ENCODE measurements around the gene ZNF697. TPM values are rescaled to one million over a fixed set of nuclear protein-coding genes. Genes with fewer than 3 reads are reported as not detected.

ZNF697 gene
- total RNA-seq, 5 donors from 2014 or later (not counting 1 experiment from before 2014, with no cell fraction given) = 0.06 to 0.16 (median 0.09) TPM; not detected in 2

DNA sequence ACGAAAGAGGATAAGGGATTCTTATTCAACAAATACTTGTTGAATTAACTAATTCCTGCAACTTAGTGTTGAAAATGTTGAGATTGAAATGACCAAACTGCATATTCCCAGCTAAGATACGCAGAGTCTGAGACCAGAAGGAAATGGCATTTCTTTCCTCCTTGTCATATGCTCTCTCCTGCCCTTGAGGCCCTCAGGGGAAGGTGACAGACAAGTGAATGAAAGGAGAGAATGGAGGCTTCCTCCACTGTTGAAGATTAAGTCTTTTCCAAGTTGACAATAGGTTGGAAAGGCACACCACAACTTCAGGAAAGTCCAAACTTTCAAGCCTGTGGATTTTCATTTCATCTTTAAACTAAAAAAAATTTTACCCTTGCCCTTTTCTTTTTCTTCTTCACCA lies 3.1 kb upstream of the ZNF697 start:
- H3K27ac Mint-ChIP-seq = no peak overlapping the region

GRCh38 chr1:119648620-119649004 lies 546 bp upstream of the ZNF697 start:
- Mint-ChIP-seq H3K4me1 (peaks cover 0 to 7% (median 5%) of the 10 kb centered on the region in 3 donors), H3K27ac (no peak overlapping the region), H3K9me3 (no peaks in the 10 kb centered on the region), H3K36me3 (no peaks in the 10 kb centered on the region), H3K4me3 (peak overlapping the region in 2 of 3 donors; percentile 48 to 55), H3K27me3 (peaks cover 63 to 67% of the 10 kb centered on the region in 2 donors)
- POLR2A ChIA-PET = no interaction called here
- DNase-seq (no peak), ATAC-seq (replicated peaks in 1 of 4) (no peak)
- H3K4me1 ChIP-seq (ENCODE audit: control insufficient read depth in 1 of 2, extremely low read depth in 1 of 2, insufficient read depth in 2 of 2, low read length in 2 of 2) = peaks cover 0 to 13% of the 10 kb centered on the region in 2 experiments
- H3K27ac ChIP-seq (ENCODE audit: low read length) = no peak overlapping the region
- peaks cover 22 to 27% of the 10 kb centered on the region in 2 experiments for H3K27me3 ChIP-seq (replicated peaks in 1 of 2; ENCODE audit: control insufficient read depth in 2 of 2, extremely low read depth in 1 of 2, insufficient read depth in 2 of 2, low read length in 1 of 2)
- H3K4me3 ChIP-seq (ENCODE audit: control insufficient read depth in 1 of 2, extremely low read depth in 1 of 2, low read length in 1 of 2) = peak overlapping the region in 1 of 2 donors; percentile 80
- 0% methylated on average over 3 of the region's 10 CpGs for WGBS (ENCODE audit: insufficient coverage)
- no peaks in the 10 kb centered on the region for H3K36me3 ChIP-seq (ENCODE audit: control insufficient read depth in 2 of 2, extremely low read depth in 1 of 2, insufficient read depth in 1 of 2, low read length in 1 of 2)
- CTCF ChIA-PET = interaction anchor here in 1 of 2 donors (0.7 kb wide), 1 partner anchor 30 kb away, joined by 4 read pairs; no protein-coding TSS in a partner anchor
- no peaks in the 10 kb centered on the region for H3K9me3 ChIP-seq

More for the DNA sequence above, 3.1 kb upstream of the ZNF697 start:
- Histone ChIP-seq H3K27ac (ENCODE audit: low read length) (no peak overlapping the region), H3K4me1 (ENCODE audit: control insufficient read depth in 1 of 2, extremely low read depth in 1 of 2, insufficient read depth in 2 of 2, low read length in 2 of 2) (peaks cover 0 to 13% of the 10 kb centered on the region in 2 experiments), H3K9me3 (no peaks in the 10 kb centered on the region), H3K36me3 (ENCODE audit: control insufficient read depth in 2 of 2, extremely low read depth in 1 of 2, insufficient read depth in 1 of 2, low read length in 1 of 2) (no peaks in the 10 kb centered on the region), H3K4me3 (ENCODE audit: control insufficient read depth in 1 of 2, extremely low read depth in 1 of 2, low read length in 1 of 2) (no peak overlapping the region), H3K27me3 (replicated peaks in 1 of 2; ENCODE audit: control insufficient read depth in 2 of 2, extremely low read depth in 1 of 2, insufficient read depth in 2 of 2, low read length in 1 of 2) (peaks cover 22 to 27% of the 10 kb centered on the region in 2 experiments)
- Mint-ChIP-seq H3K27me3 (peaks cover 58 to 61% of the 10 kb centered on the region in 2 donors), H3K4me3 (no peak overlapping the region), H3K4me1 (peaks cover 0 to 7% (median 5%) of the 10 kb centered on the region in 3 donors), H3K36me3 (no peaks in the 10 kb centered on the region), H3K9me3 (no peaks in the 10 kb centered on the region)
- ChIA-PET POLR2A (no interaction called here), CTCF (no interaction called here)
- ATAC-seq (replicated peaks in 1 of 4) (no peak), DNase-seq (no peak)
- no CpG with 5 or more reads among the region's 2 CpGs for WGBS (ENCODE audit: insufficient coverage)

GRCh38 chr1:119647228-119647733 lies 785 bp downstream of the ZNF697 start:
- Mint-ChIP-seq H3K9me3 (no peaks in the 10 kb centered on the region), H3K27me3 (peaks cover 57 to 66% of the 10 kb centered on the region in 2 donors), H3K36me3 (no peaks in the 10 kb centered on the region), H3K27ac (no peak overlapping the region), H3K4me3 (peak overlapping the region; percentile 14 to 55 (median 39)), H3K4me1 (peaks cover 0 to 7% (median 5%) of the 10 kb centered on the region in 3 donors)
- H3K36me3 ChIP-seq (ENCODE audit: control insufficient read depth in 2 of 2, extremely low read depth in 1 of 2, insufficient read depth in 1 of 2, low read length in 1 of 2) = no peaks in the 10 kb centered on the region
- POLR2A ChIA-PET = no interaction called here
- CTCF ChIA-PET = no interaction called here
- peaks cover 20 to 27% of the 10 kb centered on the region in 2 experiments for H3K27me3 ChIP-seq (replicated peaks in 1 of 2; ENCODE audit: control insufficient read depth in 2 of 2, extremely low read depth in 1 of 2, insufficient read depth in 2 of 2, low read length in 1 of 2)
- H3K4me3 ChIP-seq (ENCODE audit: control insufficient read depth in 1 of 2, extremely low read depth in 1 of 2, low read length in 1 of 2) = no peak overlapping the region
- ATAC-seq (replicated peaks in 1 of 4) (no peak), DNase-seq (no peak)
- 25% methylated on average over 10 of the region's 18 CpGs for WGBS (ENCODE audit: insufficient coverage)
- H3K27ac ChIP-seq (ENCODE audit: low read length) = no peak overlapping the region
- H3K9me3 ChIP-seq = no peaks in the 10 kb centered on the region
- peaks cover 0 to 13% of the 10 kb centered on the region in 2 experiments for H3K4me1 ChIP-seq (ENCODE audit: control insufficient read depth in 1 of 2, extremely low read depth in 1 of 2, insufficient read depth in 2 of 2, low read length in 2 of 2)

DNA sequence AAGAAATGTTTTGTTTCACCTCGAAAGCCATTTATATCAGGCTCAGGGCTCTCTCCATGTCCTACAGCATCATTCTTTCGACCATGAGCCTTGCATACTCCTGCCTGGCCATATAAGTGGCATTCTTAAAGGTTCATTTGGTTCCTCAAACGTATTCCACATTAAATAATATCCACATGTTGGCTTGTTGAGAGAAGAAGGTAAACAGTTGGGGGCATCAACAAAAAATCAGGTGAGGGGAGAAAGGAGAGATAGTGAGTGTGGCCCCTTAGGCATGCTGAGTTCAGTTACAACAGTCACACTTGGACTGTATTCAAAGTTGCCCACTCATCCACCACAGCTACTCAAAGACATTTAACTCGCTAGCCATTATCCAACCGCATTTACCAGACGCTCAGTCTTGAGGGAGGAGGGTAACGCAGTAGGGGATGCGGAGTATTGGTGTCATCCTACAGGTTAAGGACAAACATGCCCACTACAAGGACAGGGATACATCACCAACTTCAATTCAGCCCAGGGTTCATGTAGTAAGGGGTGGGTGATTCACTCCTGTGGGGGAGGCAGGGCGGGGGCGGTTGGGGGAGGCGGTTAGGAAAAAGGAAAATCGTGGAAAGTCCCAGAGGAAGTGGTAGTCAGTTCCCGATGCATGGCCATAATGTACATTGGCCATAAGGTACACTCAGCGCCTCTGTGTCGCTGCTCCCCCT lies 1.4 kb downstream of the ZNF697 start:
- Histone ChIP-seq H3K27me3 (replicated peaks in 1 of 2; ENCODE audit: control insufficient read depth in 2 of 2, extremely low read depth in 1 of 2, insufficient read depth in 2 of 2, low read length in 1 of 2) (peaks cover 17 to 27% of the 10 kb centered on the region in 2 experiments), H3K4me1 (ENCODE audit: control insufficient read depth in 1 of 2, extremely low read depth in 1 of 2, insufficient read depth in 2 of 2, low read length in 2 of 2) (peaks cover 0 to 13% of the 10 kb centered on the region in 2 experiments), H3K4me3 (ENCODE audit: control insufficient read depth in 1 of 2, extremely low read depth in 1 of 2, low read length in 1 of 2) (no peak overlapping the region), H3K27ac (ENCODE audit: low read length) (no peak overlapping the region), H3K36me3 (ENCODE audit: control insufficient read depth in 2 of 2, extremely low read depth in 1 of 2, insufficient read depth in 1 of 2, low read length in 1 of 2) (no peaks in the 10 kb centered on the region), H3K9me3 (no peaks in the 10 kb centered on the region)
- POLR2A ChIA-PET = no interaction called here
- Mint-ChIP-seq H3K27me3 (peaks cover 52 to 64% of the 10 kb centered on the region in 2 donors), H3K4me3 (peak overlapping the region in 2 of 3 donors; percentile 39 to 55), H3K9me3 (no peaks in the 10 kb centered on the region), H3K4me1 (peaks cover 0 to 7% (median 5%) of the 10 kb centered on the region in 3 donors), H3K27ac (no peak overlapping the region), H3K36me3 (no peaks in the 10 kb centered on the region)
- ATAC-seq (replicated peaks in 1 of 4) = no peak
- CTCF ChIA-PET = interaction anchor here (0.7 to 1.1 kb wide), 2 partner anchors 99 to 103 kb away, joined by 3 read pairs; no protein-coding TSS in a partner anchor
- WGBS (ENCODE audit: insufficient coverage) = 72% methylated on average over 3 of the region's 15 CpGs
- no peak for DNase-seq

DNA sequence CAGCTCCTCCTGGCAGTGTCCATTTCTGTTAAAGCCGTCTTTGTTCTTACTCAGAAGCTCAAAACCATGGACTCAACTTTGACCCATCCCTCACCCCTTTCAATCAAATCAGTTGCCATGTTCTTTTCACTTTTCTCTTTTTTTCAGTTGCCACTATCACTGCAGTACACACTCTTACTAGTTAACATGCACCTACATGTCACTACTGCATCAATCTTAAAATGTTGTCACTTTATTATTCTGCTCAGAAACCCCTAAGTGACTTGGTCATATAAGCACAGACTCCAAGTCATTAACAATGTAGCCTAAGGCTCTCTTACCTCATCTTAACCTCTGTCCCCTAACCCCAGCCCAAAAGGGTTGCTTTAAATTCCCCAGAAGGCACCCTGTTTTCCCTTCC lies 9.0 kb downstream of the ZNF697 start:
- POLR2A ChIA-PET = no interaction called here
- 79% methylated on average over 1 of the region's 1 CpG for WGBS (ENCODE audit: insufficient coverage)
- CTCF ChIA-PET = no interaction called here

DNA sequence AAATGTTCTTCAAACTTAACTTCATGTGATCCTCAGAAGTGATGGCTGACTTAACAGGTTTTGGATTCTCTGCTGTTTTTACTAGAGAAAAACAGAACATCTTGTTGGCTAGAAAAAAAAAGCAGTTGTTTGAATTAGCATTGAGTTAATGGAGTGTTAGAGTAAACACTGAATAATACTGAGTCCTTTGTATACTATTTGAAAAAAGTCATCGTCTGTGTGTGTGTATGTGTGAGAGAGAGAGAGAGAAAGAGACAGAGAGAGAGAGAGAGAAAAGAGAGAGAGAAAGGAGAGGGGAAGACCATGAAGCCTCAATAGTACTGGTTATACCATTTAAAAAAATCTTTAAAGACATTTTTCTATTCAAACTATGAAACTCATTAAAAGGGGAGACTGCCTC lies 10.4 kb downstream of the ZNF697 start:
- POLR2A ChIA-PET = no interaction called here
- H3K9me3 Mint-ChIP-seq = no peaks in the 10 kb centered on the region
- no peaks in the 10 kb centered on the region for H3K4me1 Mint-ChIP-seq
- H3K4me3 Mint-ChIP-seq = no peak overlapping the region
- peaks cover 16 to 29% of the 10 kb centered on the region in 2 donors for H3K27me3 Mint-ChIP-seq
- CTCF ChIA-PET = no interaction called here
- ATAC-seq (replicated peaks in 1 of 4) (no peak), DNase-seq (no peak)
- no peaks in the 10 kb centered on the region for H3K4me1 ChIP-seq (ENCODE audit: control insufficient read depth in 1 of 2, extremely low read depth in 1 of 2, insufficient read depth in 2 of 2, low read length in 2 of 2)
- no CpG with 5 or more reads among the region's 1 CpG for WGBS (ENCODE audit: insufficient coverage)
- no peaks in the 10 kb centered on the region for H3K9me3 ChIP-seq
- no peaks in the 10 kb centered on the region for H3K36me3 Mint-ChIP-seq
- peaks cover 0 to 3% of the 10 kb centered on the region in 2 experiments for H3K27me3 ChIP-seq (replicated peaks in 1 of 2; ENCODE audit: control insufficient read depth in 2 of 2, extremely low read depth in 1 of 2, insufficient read depth in 2 of 2, low read length in 1 of 2)
- H3K4me3 ChIP-seq (ENCODE audit: control insufficient read depth in 1 of 2, extremely low read depth in 1 of 2, low read length in 1 of 2) = no peak overlapping the region
- H3K27ac Mint-ChIP-seq = no peak overlapping the region
- no peak overlapping the region for H3K27ac ChIP-seq (ENCODE audit: low read length)
- H3K36me3 ChIP-seq (ENCODE audit: control insufficient read depth in 2 of 2, extremely low read depth in 1 of 2, insufficient read depth in 1 of 2, low read length in 1 of 2) = no peaks in the 10 kb centered on the region

More for the DNA sequence above, 9.0 kb downstream of the ZNF697 start:
- H3K27me3 ChIP-seq (replicated peaks in 1 of 2; ENCODE audit: control insufficient read depth in 2 of 2, extremely low read depth in 1 of 2, insufficient read depth in 2 of 2, low read length in 1 of 2) = no peaks in the 10 kb centered on the region
- Mint-ChIP-seq H3K4me3 (no peak overlapping the region), H3K9me3 (no peaks in the 10 kb centered on the region), H3K27me3 (peaks cover 12 to 27% of the 10 kb centered on the region in 2 donors), H3K4me1 (no peaks in the 10 kb centered on the region), H3K36me3 (no peaks in the 10 kb centered on the region), H3K27ac (no peak overlapping the region)
- ATAC-seq (replicated peaks in 1 of 4) (no peak), DNase-seq (no peak)
- H3K27ac ChIP-seq (ENCODE audit: low read length) = no peak overlapping the region
- H3K4me1 ChIP-seq (ENCODE audit: control insufficient read depth in 1 of 2, extremely low read depth in 1 of 2, insufficient read depth in 2 of 2, low read length in 2 of 2) = no peaks in the 10 kb centered on the region
- no peaks in the 10 kb centered on the region for H3K9me3 ChIP-seq
- no peaks in the 10 kb centered on the region for H3K36me3 ChIP-seq (ENCODE audit: control insufficient read depth in 2 of 2, extremely low read depth in 1 of 2, insufficient read depth in 1 of 2, low read length in 1 of 2)
- no peak overlapping the region for H3K4me3 ChIP-seq (ENCODE audit: control insufficient read depth in 1 of 2, extremely low read depth in 1 of 2, low read length in 1 of 2)

All from T-cell (primary cell).